Skeletal muscle satellite cell (primary cell): Measurements from ENCODE around the gene BCAR3.

Source experiments
- H3K27me3 ChIP-seq: 2 replicates; pipeline ENCODE4 v1.7.0; 2013; ENCODE audit warnings: low read length; ENCODE audit not compliant: control insufficient read depth, insufficient read depth
- H3K36me3 ChIP-seq: 2 replicates; pipeline ENCODE4 v1.7.0; 2013; ENCODE audit warnings: mild to moderate bottlenecking, control low read depth, low read length; ENCODE audit not compliant: insufficient read depth
- H3K4me1 ChIP-seq: 2 replicates; pipeline ENCODE4 v1.7.0; 2013; ENCODE audit warnings: low read length; ENCODE audit not compliant: control insufficient read depth, insufficient read depth
- H3K4me2 ChIP-seq: 2 replicates; pipeline ENCODE4 v1.7.0; 2013; ENCODE audit warnings: mild to moderate bottlenecking, low read length
- H3K4me3 ChIP-seq: 2 replicates; pipeline ENCODE4 v1.7.0; 2013; ENCODE audit warnings: low read length
- H3K9ac ChIP-seq: 2 replicates; pipeline ENCODE4 v1.7.0; 2013; ENCODE audit warnings: mild to moderate bottlenecking, low read depth, low read length, moderate library complexity
- H3K9me3 ChIP-seq: replicated peaks from 2 replicates; pipeline ENCODE4 v1.7.0; 2013; ENCODE audit warnings: mild to moderate bottlenecking, control low read depth, low read length

BCAR3 gene

GRCh38 chr1:93673163-93673829, 8.3 kb downstream of the BCAR3 start:
- Histone ChIP-seq H3K4me3 (no peak overlapping the region), H3K4me1 (peaks cover 99% of the 10 kb centered on the region), H3K4me2 (peak overlapping the region; percentile 52), H3K9me3 (no peaks in the 10 kb centered on the region), H3K9ac (peak overlapping the region; percentile 18), H3K27me3 (no peaks in the 10 kb centered on the region), H3K36me3 (peaks cover 68% of the 10 kb centered on the region)

GRCh38 chr1:93672477-93673162, 9.0 kb downstream of the BCAR3 start:
- Histone ChIP-seq H3K9ac (no peak overlapping the region), H3K9me3 (no peaks in the 10 kb centered on the region), H3K4me1 (peaks cover 99% of the 10 kb centered on the region), H3K36me3 (peaks cover 65% of the 10 kb centered on the region), H3K4me2 (peak overlapping the region; percentile 52), H3K4me3 (peak overlapping the region; percentile 14), H3K27me3 (no peaks in the 10 kb centered on the region)

GRCh38 chr1:93672069-93672468, 9.6 kb downstream of the BCAR3 start:
- Histone ChIP-seq H3K36me3 (peaks cover 65% of the 10 kb centered on the region), H3K4me1 (peaks cover 99% of the 10 kb centered on the region), H3K4me2 (peak overlapping the region; percentile 52), H3K9ac (peak overlapping the region; percentile 14), H3K27me3 (no peaks in the 10 kb centered on the region), H3K4me3 (peak overlapping the region; percentile 14), H3K9me3 (no peaks in the 10 kb centered on the region)

GRCh38 chr1:93671099-93671621, 10.5 kb downstream of the BCAR3 start:
- Histone ChIP-seq H3K27me3 (no peaks in the 10 kb centered on the region), H3K9me3 (no peaks in the 10 kb centered on the region), H3K4me2 (no peak overlapping the region), H3K4me3 (no peak overlapping the region), H3K36me3 (peaks cover 68% of the 10 kb centered on the region), H3K4me1 (peaks cover 99% of the 10 kb centered on the region), H3K9ac (no peak overlapping the region)

GRCh38 chr1:93670141-93670540, 11.5 kb downstream of the BCAR3 start:
- Histone ChIP-seq H3K9ac (peak overlapping the region; percentile 24), H3K4me3 (peak overlapping the region; percentile 23), H3K9me3 (no peaks in the 10 kb centered on the region), H3K4me1 (peaks cover 99% of the 10 kb centered on the region), H3K36me3 (peaks cover 73% of the 10 kb centered on the region), H3K4me2 (peak overlapping the region; percentile 51), H3K27me3 (no peaks in the 10 kb centered on the region)

GRCh38 chr1:93669369-93669768, 12.3 kb downstream of the BCAR3 start:
- peak overlapping the region; percentile 1 for H3K4me3 ChIP-seq
- H3K4me2 ChIP-seq: peak overlapping the region; percentile 45
- no peaks in the 10 kb centered on the region for H3K27me3 ChIP-seq
- peaks cover 99% of the 10 kb centered on the region for H3K4me1 ChIP-seq
- peak overlapping the region; percentile 66 for H3K9ac ChIP-seq
- peaks cover 69% of the 10 kb centered on the region for H3K36me3 ChIP-seq
- H3K9me3 ChIP-seq: no peaks in the 10 kb centered on the region

GRCh38 chr1:93668951-93669350, 12.7 kb downstream of the BCAR3 start:
- H3K4me1 ChIP-seq: peaks cover 99% of the 10 kb centered on the region
- H3K9ac ChIP-seq: peak overlapping the region; percentile 66

GRCh38 chr1:93668121-93668520, 13.5 kb downstream of the BCAR3 start:
- Histone ChIP-seq H3K4me1 (peaks cover 99% of the 10 kb centered on the region), H3K4me3 (no peak overlapping the region), H3K4me2 (peak overlapping the region; percentile 43), H3K36me3 (peaks cover 67% of the 10 kb centered on the region), H3K9ac (peak overlapping the region; percentile 66), H3K9me3 (no peaks in the 10 kb centered on the region), H3K27me3 (no peaks in the 10 kb centered on the region)

More at GRCh38 chr1:93668951-93669350, 12.7 kb downstream of the BCAR3 start:
- H3K4me2 ChIP-seq: peak overlapping the region; percentile 45
- peak overlapping the region; percentile 1 for H3K4me3 ChIP-seq
- H3K9me3 ChIP-seq: no peaks in the 10 kb centered on the region
- H3K27me3 ChIP-seq: no peaks in the 10 kb centered on the region
- H3K36me3 ChIP-seq: peaks cover 67% of the 10 kb centered on the region

GRCh38 chr1:93667642-93668041, 14.0 kb downstream of the BCAR3 start:
- Histone ChIP-seq H3K4me3 (no peak overlapping the region), H3K27me3 (no peaks in the 10 kb centered on the region), H3K4me1 (peaks cover 99% of the 10 kb centered on the region), H3K9me3 (no peaks in the 10 kb centered on the region), H3K4me2 (peak overlapping the region; percentile 43), H3K9ac (peak overlapping the region; percentile 66), H3K36me3 (peaks cover 67% of the 10 kb centered on the region)

GRCh38 chr1:93666613-93667384, 14.8 kb downstream of the BCAR3 start:
- Histone ChIP-seq H3K27me3 (no peaks in the 10 kb centered on the region), H3K4me3 (peak overlapping the region; percentile 2), H3K36me3 (peaks cover 58% of the 10 kb centered on the region), H3K4me1 (peaks cover 98% of the 10 kb centered on the region), H3K9ac (peak overlapping the region; percentile 66), H3K4me2 (peak overlapping the region; percentile 43), H3K9me3 (no peaks in the 10 kb centered on the region)

- Histone ChIP-seq H3K4me2 (peak overlapping the region; percentile 71), H3K9ac (peak overlapping the region; percentile 66), H3K36me3 (peaks cover 48% of the 10 kb centered on the region), H3K4me3 (peak overlapping the region; percentile 8), H3K4me1 (peaks cover 91% of the 10 kb centered on the region), H3K27me3 (no peaks in the 10 kb centered on the region), H3K9me3 (no peaks in the 10 kb centered on the region)
Measured at GRCh38 chr1:93665015-93665414, 16.6 kb downstream of the BCAR3 start.
